ENCODE data around the gene USP46. TPM values are rescaled to one million over a fixed set of nuclear protein-coding genes. Genes with fewer than 3 reads are reported as not detected.
A peak's percentile ranks its signal among the peaks of the same experiment; 100 is the strongest.

Gene USP46
- total RNA-seq, 1 experiment from 2014 or later = 48.1 TPM

GRCh38 chr4:52551487-52551886, 107.6 kb downstream of the USP46 start:
- ChIA-PET CTCF (no interaction called here), POLR2A (no interaction called here)
- DNase-seq (ENCODE audit: low spot score) (no peak), ATAC-seq (no peak)
- TF ChIP-seq TEAD4 (CRISPR knock-in tag; IDR thresholded peaks at IDR 0.05) = no peak
- Mint-ChIP-seq H3K4me1 (peaks cover 43% of the 10 kb centered on the region), H3K27ac (no peak overlapping the region), H3K4me3 (no peak overlapping the region), H3K27me3 (ENCODE audit: low read depth) (no peaks in the 10 kb centered on the region), H3K9me3 (peaks cover 11% of the 10 kb centered on the region; the same call in 1 of the 2 replicates), H3K36me3 (no peaks in the 10 kb centered on the region)

GRCh38 chr4:52550186-52550585, 108.9 kb downstream of the USP46 start:
- 0 out of 2 replicates have a peak, but pooled peaks have one; percentile 35 for ATAC-seq
- CTCF ChIA-PET = interaction anchor here (1.0 to 1.3 kb wide), 2 partner anchors 38 to 435 kb away, joined by 3 to 7 read pairs; no protein-coding TSS in a partner anchor
- H3K36me3 Mint-ChIP-seq = no peaks in the 10 kb centered on the region

More at GRCh38 chr4:52550186-52550585, 108.9 kb downstream of the USP46 start:
- Mint-ChIP-seq H3K4me1 (peaks cover 44% of the 10 kb centered on the region), H3K4me3 (no peak overlapping the region), H3K27ac (no peak overlapping the region), H3K27me3 (ENCODE audit: low read depth) (no peaks in the 10 kb centered on the region), H3K9me3 (peaks cover 11% of the 10 kb centered on the region; the same call in 1 of the 2 replicates)
- POLR2A ChIA-PET = no interaction called here
- TF ChIP-seq ZNF232 (CRISPR knock-in tag; IDR thresholded peaks at IDR 0.05) (no peak), ZNF138 (CRISPR knock-in tag; conservative IDR thresholded peaks at IDR 0.05) (no peak), ZNF512 (CRISPR knock-in tag; IDR thresholded peaks at IDR 0.05; ENCODE audit: borderline replicate concordance) (no peak), ZNF425 (CRISPR knock-in tag; conservative IDR thresholded peaks at IDR 0.05) (no peak), USF2 (CRISPR knock-in tag; IDR thresholded peaks at IDR 0.05) (no peak), HMGA2 (CRISPR knock-in tag; IDR thresholded peaks at IDR 0.05) (no peak), USF1 (CRISPR knock-in tag; IDR thresholded peaks at IDR 0.05) (no peak), CREB1 (CRISPR knock-in tag; IDR thresholded peaks at IDR 0.05) (no peak), ZNF281 (CRISPR knock-in tag; IDR thresholded peaks at IDR 0.05) (no peak), GABPB1 (CRISPR knock-in tag; IDR thresholded peaks at IDR 0.05) (no peak), RORB (CRISPR knock-in tag; IDR thresholded peaks at IDR 0.05) (no peak), TP53 (CRISPR knock-in tag; IDR thresholded peaks at IDR 0.05) (no peak), HMGXB4 (CRISPR knock-in tag; IDR thresholded peaks at IDR 0.05) (no peak), ZBTB43 (CRISPR knock-in tag; IDR thresholded peaks at IDR 0.05) (no peak), GTF2I (CRISPR knock-in tag; conservative IDR thresholded peaks at IDR 0.05) (no peak)
- DNase-seq (ENCODE audit: low spot score) = no peak
